ENCODE data around the gene MLH3. TPM values are rescaled to one million over a fixed set of nuclear protein-coding genes. Genes with fewer than 3 reads are reported as not detected.

MLH3 gene
- total RNA-seq, 2 experiments from 2014 or later = 6.6 to 6.7 TPM

DNA sequence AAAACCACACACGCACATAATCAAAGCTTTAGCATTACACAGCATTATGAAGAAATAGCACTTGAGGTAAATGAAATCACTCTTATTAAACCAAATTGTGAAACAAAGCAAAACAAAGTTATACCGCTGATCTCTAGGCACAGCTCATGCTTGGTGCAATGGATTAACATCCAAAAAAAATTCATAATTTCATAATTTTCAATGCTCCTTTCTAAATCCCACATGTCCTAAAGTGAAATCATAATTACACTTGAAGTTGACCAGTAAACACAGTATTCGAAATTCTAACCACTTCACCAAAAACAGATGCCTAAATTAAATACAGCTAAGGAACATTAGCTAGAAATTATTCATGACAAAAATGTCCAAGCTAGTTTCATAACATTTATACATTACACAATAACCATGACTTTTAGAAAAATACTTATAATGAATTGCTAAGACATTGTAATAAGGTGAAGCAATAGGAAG, 1.5 kb downstream of the MLH3 start:
- POLR2A ChIA-PET = no interaction called here
- intact Hi-C loops (cut with micrococcal nuclease; ENCODE audit: unreplicated experiment) = loop anchor here (5.0 kb wide), 1 partner anchor 42 kb away; no protein-coding TSS in a partner anchor
- no peak for DNase-seq (ENCODE audit: low spot score)

DNA sequence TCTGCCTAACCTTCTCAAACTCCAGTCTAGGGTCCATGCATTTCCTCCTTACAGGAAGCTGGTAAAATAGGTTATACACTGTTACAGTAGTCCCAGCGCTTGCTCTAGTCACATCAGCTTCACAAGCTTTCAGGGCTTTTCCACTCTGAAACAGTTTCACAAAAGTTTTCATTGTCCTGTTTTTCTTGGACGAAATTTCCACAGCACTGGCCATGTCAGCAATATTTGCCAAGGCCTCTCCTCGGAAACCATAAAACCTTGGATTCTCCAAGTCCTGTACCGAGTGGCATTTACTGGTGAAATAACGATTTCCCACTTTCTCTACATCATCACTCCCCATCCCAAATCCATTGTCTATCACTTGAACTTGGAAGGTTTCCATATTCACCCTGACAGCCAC, 2.1 kb downstream of the MLH3 start:
- no peak overlapping the region for H3K27ac ChIP-seq (ENCODE audit: low read depth, low read length, poor library complexity, severe bottlenecking)
- no TSS peak for BruUV-seq (replicated peaks)
- peaks cover 18% of the 10 kb centered on the region; the same call in 1 of the 2 replicates for H3K36me3 ChIP-seq (ENCODE audit: insufficient read depth, low read length)
- ChIA-PET POLR2A (interaction anchor here (1.6 kb wide), 1 partner anchor 17 kb away, joined by 4 read pairs; no protein-coding TSS in a partner anchor), CTCF (ENCODE audit: unreplicated experiment) (interaction anchor here (0.8 kb wide), 1 partner anchor 39 kb away, joined by 3 read pairs; no protein-coding TSS in a partner anchor)
- no peak overlapping the region for H2AFZ ChIP-seq (ENCODE audit: low read length)
- no peaks in the 10 kb centered on the region for H3K79me2 ChIP-seq (ENCODE audit: insufficient read depth, low read depth, low read length)
- no peaks in the 10 kb centered on the region for H3K9me2 ChIP-seq (ENCODE audit: insufficient read depth, low read length)
- H3K4me3 ChIP-seq (ENCODE audit: low read depth, low read length, poor library complexity, severe bottlenecking) = no peak overlapping the region
- H4K20me1 ChIP-seq (ENCODE audit: insufficient read depth, low read length) = no peaks in the 10 kb centered on the region
- no peaks in the 10 kb centered on the region for H3K9me3 ChIP-seq (ENCODE audit: low read length)
- DNase-seq (ENCODE audit: low spot score) = no peak
- intact Hi-C loops (cut with micrococcal nuclease; ENCODE audit: unreplicated experiment) = loop anchor here (5.0 kb wide), 1 partner anchor 42 kb away; no protein-coding TSS in a partner anchor
- TF ChIP-seq EZH2phosphoT487 (IDR thresholded peaks at IDR 0.05; ENCODE audit: borderline replicate concordance, low read depth, low read length) = no peak
- H3K4me1 ChIP-seq (ENCODE audit: insufficient read depth, low read length, poor library complexity, severe bottlenecking) = peaks cover 9% of the 10 kb centered on the region
- H3K4me2 ChIP-seq (ENCODE audit: low read length) = no peak overlapping the region

More for the DNA sequence above, 1.5 kb downstream of the MLH3 start:
- no peaks in the 10 kb centered on the region for H3K79me2 ChIP-seq (ENCODE audit: insufficient read depth, low read depth, low read length)
- no peak overlapping the region for H3K4me2 ChIP-seq (ENCODE audit: low read length)
- no peak overlapping the region for H3K27ac ChIP-seq (ENCODE audit: low read depth, low read length, poor library complexity, severe bottlenecking)
- H3K4me1 ChIP-seq (ENCODE audit: insufficient read depth, low read length, poor library complexity, severe bottlenecking) = peaks cover 9% of the 10 kb centered on the region
- peaks cover 22% of the 10 kb centered on the region; the same call in 1 of the 2 replicates for H3K36me3 ChIP-seq (ENCODE audit: insufficient read depth, low read length)
- no peaks in the 10 kb centered on the region for H4K20me1 ChIP-seq (ENCODE audit: insufficient read depth, low read length)
- H3K9me3 ChIP-seq (ENCODE audit: low read length) = no peaks in the 10 kb centered on the region
- BruUV-seq (replicated peaks) = no TSS peak
- no peak overlapping the region for H3K4me3 ChIP-seq (ENCODE audit: low read depth, low read length, poor library complexity, severe bottlenecking)
- no peak overlapping the region for H2AFZ ChIP-seq (ENCODE audit: low read length)
- CTCF ChIA-PET (ENCODE audit: unreplicated experiment) = no interaction called here
- TF ChIP-seq, protein P1, sequence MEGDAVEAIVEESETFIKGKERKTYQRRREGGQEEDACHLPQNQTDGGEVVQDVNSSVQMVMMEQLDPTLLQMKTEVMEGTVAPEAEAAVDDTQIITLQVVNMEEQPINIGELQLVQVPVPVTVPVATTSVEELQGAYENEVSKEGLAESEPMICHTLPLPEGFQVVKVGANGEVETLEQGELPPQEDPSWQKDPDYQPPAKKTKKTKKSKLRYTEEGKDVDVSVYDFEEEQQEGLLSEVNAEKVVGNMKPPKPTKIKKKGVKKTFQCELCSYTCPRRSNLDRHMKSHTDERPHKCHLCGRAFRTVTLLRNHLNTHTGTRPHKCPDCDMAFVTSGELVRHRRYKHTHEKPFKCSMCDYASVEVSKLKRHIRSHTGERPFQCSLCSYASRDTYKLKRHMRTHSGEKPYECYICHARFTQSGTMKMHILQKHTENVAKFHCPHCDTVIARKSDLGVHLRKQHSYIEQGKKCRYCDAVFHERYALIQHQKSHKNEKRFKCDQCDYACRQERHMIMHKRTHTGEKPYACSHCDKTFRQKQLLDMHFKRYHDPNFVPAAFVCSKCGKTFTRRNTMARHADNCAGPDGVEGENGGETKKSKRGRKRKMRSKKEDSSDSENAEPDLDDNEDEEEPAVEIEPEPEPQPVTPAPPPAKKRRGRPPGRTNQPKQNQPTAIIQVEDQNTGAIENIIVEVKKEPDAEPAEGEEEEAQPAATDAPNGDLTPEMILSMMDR (conservative IDR thresholded peaks at IDR 0.05; ENCODE audit: low read length) = no peak
- no peak for TF ChIP-seq EZH2phosphoT487 (IDR thresholded peaks at IDR 0.05; ENCODE audit: borderline replicate concordance, low read depth, low read length)
- no peaks in the 10 kb centered on the region for H3K9me2 ChIP-seq (ENCODE audit: insufficient read depth, low read length)

DNA sequence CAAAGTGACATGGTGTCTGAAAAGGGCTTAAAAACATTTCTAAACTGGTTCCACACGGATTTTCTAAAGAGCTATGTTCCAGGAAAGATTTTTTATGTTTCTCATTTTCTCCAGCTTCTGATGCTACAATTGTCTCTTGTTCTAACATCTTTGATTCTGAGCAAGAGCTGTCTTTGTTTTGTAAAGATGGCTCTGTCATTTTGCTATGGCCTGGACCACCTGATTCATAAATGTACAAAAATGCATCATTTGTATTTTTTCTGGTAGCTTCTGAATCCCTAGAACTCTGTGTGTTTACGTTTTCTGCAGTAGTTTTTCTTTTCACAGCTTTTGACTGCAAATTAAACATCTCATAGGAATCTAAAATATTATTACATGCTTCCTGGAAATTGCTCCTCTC, 3.2 kb downstream of the MLH3 start:
- CTCF ChIA-PET (ENCODE audit: unreplicated experiment) = no interaction called here
- POLR2A ChIA-PET = interaction anchor here (0.6 to 1.6 kb wide), 3 partner anchors 18 to 79 kb away, joined by 3 to 4 read pairs (median 3); no protein-coding TSS in a partner anchor
- Histone ChIP-seq H3K4me2 (ENCODE audit: low read length) (no peak overlapping the region), H3K79me2 (ENCODE audit: insufficient read depth, low read depth, low read length) (no peaks in the 10 kb centered on the region), H3K4me3 (ENCODE audit: low read depth, low read length, poor library complexity, severe bottlenecking) (no peak overlapping the region), H3K27ac (ENCODE audit: low read depth, low read length, poor library complexity, severe bottlenecking) (no peak overlapping the region), H3K4me1 (ENCODE audit: insufficient read depth, low read length, poor library complexity, severe bottlenecking) (peaks cover 9% of the 10 kb centered on the region), H2AFZ (ENCODE audit: low read length) (no peak overlapping the region), H3K9me2 (ENCODE audit: insufficient read depth, low read length) (no peaks in the 10 kb centered on the region), H3K36me3 (ENCODE audit: insufficient read depth, low read length) (peaks cover 9% of the 10 kb centered on the region; the same call in 1 of the 2 replicates), H4K20me1 (ENCODE audit: insufficient read depth, low read length) (no peaks in the 10 kb centered on the region), H3K9me3 (ENCODE audit: low read length) (no peaks in the 10 kb centered on the region)
- intact Hi-C loops (cut with micrococcal nuclease; ENCODE audit: unreplicated experiment) = loop anchor here (5.0 kb wide), 1 partner anchor 41 kb away; no protein-coding TSS in a partner anchor
- no peak for DNase-seq (ENCODE audit: low spot score)
- no peak for TF ChIP-seq EZH2phosphoT487 (IDR thresholded peaks at IDR 0.05; ENCODE audit: borderline replicate concordance, low read depth, low read length)
- TF ChIP-seq, protein P1 (conservative IDR thresholded peaks at IDR 0.05; ENCODE audit: low read length) = no peak
- no TSS peak for BruUV-seq (replicated peaks)

All from OCI-LY7 (cell line).